Measurements from ENCODE around the gene HFE.
A peak's percentile ranks its signal among the peaks of the same experiment; 100 is the strongest.

DNA sequence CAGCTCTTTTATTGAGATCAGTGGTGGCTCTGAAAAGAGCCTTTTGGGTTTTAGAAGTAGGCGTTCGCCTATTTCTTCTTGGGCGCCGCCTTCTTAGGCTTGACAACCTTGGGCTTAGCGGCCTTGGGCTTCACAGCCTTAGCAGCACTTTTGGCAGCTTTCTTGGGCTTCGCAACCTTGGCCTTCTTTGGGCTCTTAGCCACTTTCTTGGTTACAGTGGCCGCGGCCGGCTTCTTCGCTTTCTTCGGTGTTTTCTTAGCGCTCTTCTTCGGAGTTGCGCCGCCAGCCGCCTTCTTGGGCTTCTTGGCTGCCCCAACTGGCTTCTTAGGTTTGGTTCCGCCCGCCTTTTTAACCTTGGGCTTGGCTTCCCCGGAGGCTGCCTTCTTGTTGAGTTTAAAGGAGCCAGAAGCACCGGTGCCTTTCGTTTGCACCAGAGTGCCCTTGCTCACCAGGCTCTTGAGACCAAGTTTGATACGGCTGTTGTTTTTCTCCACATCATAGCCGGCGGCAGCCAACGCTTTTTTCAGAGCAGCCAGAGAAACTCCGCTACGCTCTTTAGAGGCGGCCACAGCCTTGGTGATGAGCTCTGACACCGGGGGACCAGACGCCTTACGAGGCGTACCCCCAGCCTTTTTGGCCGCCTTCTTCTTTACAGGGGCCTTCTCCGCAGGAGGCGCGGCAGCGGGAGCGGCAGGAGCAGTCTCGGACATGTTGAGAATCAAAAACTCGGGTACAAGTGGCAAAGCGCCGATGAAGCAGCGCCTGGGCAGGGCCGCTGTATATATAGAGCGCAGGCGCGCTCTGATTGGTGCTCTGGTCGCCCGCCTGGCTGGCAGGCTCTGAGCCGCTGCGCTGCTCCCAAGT is 31.3 kb upstream of the HFE start:
- TF ChIP-seq, protein P1, sequence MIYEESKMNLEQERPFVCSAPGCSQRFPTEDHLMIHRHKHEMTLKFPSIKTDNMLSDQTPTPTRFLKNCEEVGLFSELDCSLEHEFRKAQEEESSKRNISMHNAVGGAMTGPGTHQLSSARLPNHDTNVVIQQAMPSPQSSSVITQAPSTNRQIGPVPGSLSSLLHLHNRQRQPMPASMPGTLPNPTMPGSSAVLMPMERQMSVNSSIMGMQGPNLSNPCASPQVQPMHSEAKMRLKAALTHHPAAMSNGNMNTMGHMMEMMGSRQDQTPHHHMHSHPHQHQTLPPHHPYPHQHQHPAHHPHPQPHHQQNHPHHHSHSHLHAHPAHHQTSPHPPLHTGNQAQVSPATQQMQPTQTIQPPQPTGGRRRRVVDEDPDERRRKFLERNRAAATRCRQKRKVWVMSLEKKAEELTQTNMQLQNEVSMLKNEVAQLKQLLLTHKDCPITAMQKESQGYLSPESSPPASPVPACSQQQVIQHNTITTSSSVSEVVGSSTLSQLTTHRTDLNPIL (CRISPR knock-in tag; IDR thresholded peaks at IDR 0.05; ENCODE audit: low read depth): no peak
- TF ChIP-seq CSDC2 (CRISPR knock-in tag; IDR thresholded peaks at IDR 0.05) (no peak), ZNF8 (CRISPR knock-in tag; IDR thresholded peaks at IDR 0.05) (no peak), ZC3H10 (CRISPR knock-in tag; IDR thresholded peaks at IDR 0.05) (peak; percentile 20; the same call in 1 of the 2 replicates), OSR1 (CRISPR knock-in tag; IDR thresholded peaks at IDR 0.05) (no peak)
- TF ChIP-seq, protein P2, sequence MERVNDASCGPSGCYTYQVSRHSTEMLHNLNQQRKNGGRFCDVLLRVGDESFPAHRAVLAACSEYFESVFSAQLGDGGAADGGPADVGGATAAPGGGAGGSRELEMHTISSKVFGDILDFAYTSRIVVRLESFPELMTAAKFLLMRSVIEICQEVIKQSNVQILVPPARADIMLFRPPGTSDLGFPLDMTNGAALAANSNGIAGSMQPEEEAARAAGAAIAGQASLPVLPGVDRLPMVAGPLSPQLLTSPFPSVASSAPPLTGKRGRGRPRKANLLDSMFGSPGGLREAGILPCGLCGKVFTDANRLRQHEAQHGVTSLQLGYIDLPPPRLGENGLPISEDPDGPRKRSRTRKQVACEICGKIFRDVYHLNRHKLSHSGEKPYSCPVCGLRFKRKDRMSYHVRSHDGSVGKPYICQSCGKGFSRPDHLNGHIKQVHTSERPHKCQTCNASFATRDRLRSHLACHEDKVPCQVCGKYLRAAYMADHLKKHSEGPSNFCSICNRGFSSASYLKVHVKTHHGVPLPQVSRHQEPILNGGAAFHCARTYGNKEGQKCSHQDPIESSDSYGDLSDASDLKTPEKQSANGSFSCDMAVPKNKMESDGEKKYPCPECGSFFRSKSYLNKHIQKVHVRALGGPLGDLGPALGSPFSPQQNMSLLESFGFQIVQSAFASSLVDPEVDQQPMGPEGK (CRISPR knock-in tag; IDR thresholded peaks at IDR 0.05; ENCODE audit: borderline replicate concordance): no peak
